ENCODE data around the gene SP7. TPM values are rescaled to one million over a fixed set of nuclear protein-coding genes. Genes with fewer than 3 reads are reported as not detected.

Gene SP7
- total and polyA plus RNA-seq, 12 donors, result not detected

- WGBS, 2 donors, result 64 to 81% methylated on average over 3 of the region's 3 CpGs
- intact Hi-C loops (cut with DNase I), result no loop called here
- no peak overlapping the region for H3K4me3 ChIP-seq
- no peak overlapping the region for H3K27ac ChIP-seq
- peaks cover 5 to 23% (median 16%) of the 10 kb centered on the region in 9 donors for H3K4me1 ChIP-seq
- no peaks in the 10 kb centered on the region for H3K36me3 ChIP-seq
- H3K9me3 ChIP-seq, result no peaks in the 10 kb centered on the region
- no peak for ATAC-seq
- DNase-seq, result no peak
- H3K27me3 ChIP-seq, result peaks cover 0 to 10% (median 0%) of the 10 kb centered on the region in 7 donors
- no peak for TF ChIP-seq CTCF (IDR thresholded peaks at IDR 0.05)
Measured at GRCh38 chr12:53343449-53343848, 7.3 kb upstream of the SP7 start.

GRCh38 chr12:53340398-53340797 lies 4.2 kb upstream of the SP7 start:
- peaks cover 0 to 39% (median 18%) of the 10 kb centered on the region in 7 donors for H3K27me3 ChIP-seq
- no peak overlapping the region for H3K27ac ChIP-seq
- no peak overlapping the region for H3K4me3 ChIP-seq
- no peaks in the 10 kb centered on the region for H3K9me3 ChIP-seq
- WGBS, 2 donors, result 85 to 90% methylated on average over 9 of the region's 9 CpGs
- TF ChIP-seq CTCF (IDR thresholded peaks at IDR 0.05), result no peak
- intact Hi-C loops (cut with DNase I), result no loop called here
- no peak for ATAC-seq
- no peaks in the 10 kb centered on the region for H3K36me3 ChIP-seq
- peaks cover 2 to 16% (median 10%) of the 10 kb centered on the region in 9 donors for H3K4me1 ChIP-seq
- no peak for DNase-seq

GRCh38 chr12:53338916-53339315 lies 2.8 kb upstream of the SP7 start:
- DNase-seq (no peak), ATAC-seq (peak in 1 of 8 donors; percentile 20)
- Histone ChIP-seq H3K36me3 (no peaks in the 10 kb centered on the region), H3K4me1 (peaks cover 0 to 7% (median 4%) of the 10 kb centered on the region in 9 donors), H3K27ac (no peak overlapping the region), H3K4me3 (no peak overlapping the region), H3K9me3 (no peaks in the 10 kb centered on the region), H3K27me3 (peaks cover 0 to 47% (median 21%) of the 10 kb centered on the region in 7 donors)
- TF ChIP-seq CTCF (IDR thresholded peaks at IDR 0.05), result no peak
- WGBS, 2 donors, result 73 to 75% methylated on average over 6 of the region's 6 CpGs
- intact Hi-C loops (cut with DNase I), result no loop called here

GRCh38 chr12:53338017-53338416 lies 1.9 kb upstream of the SP7 start:
- H3K27me3 ChIP-seq, result peaks cover 0 to 52% (median 21%) of the 10 kb centered on the region in 7 donors
- H3K4me3 ChIP-seq, result no peak overlapping the region
- intact Hi-C loops (cut with DNase I), result no loop called here
- DNase-seq (no peak), ATAC-seq (peak in 1 of 8 donors; percentile 57)
- no peak overlapping the region for H3K27ac ChIP-seq
- H3K36me3 ChIP-seq, result no peaks in the 10 kb centered on the region
- peaks cover 0 to 7% (median 4%) of the 10 kb centered on the region in 9 donors for H3K4me1 ChIP-seq
- WGBS, 2 donors, result 17 to 22% methylated on average over 11 of the region's 11 CpGs
- H3K9me3 ChIP-seq, result no peaks in the 10 kb centered on the region
- no peak for TF ChIP-seq CTCF (IDR thresholded peaks at IDR 0.05)
